ENCODE data around the gene GRIP2.

The GRIP2 gene

GRCh38 chr3:14439501-14440167 is 100.5 kb downstream of the GRIP2 start (continued):
- TF ChIP-seq ZNF560 (tag by site-specific recombination; IDR thresholded peaks at IDR 0.05; ENCODE audit: borderline replicate concordance) (no peak), ZNF24 (tag by site-specific recombination; IDR thresholded peaks at IDR 0.05) (peak; percentile 98), OVOL3 (tag by site-specific recombination; IDR thresholded peaks at IDR 0.05) (peak; percentile 71; the same call in 1 of the 2 replicates), ZNF561 (tag by site-specific recombination; IDR thresholded peaks at IDR 0.05; ENCODE audit: borderline replicate concordance) (peak; percentile 95), ZNF184 (tag by site-specific recombination; IDR thresholded peaks at IDR 0.05) (peak; percentile 49; the same call in 1 of the 2 replicates), ZNF701 (tag by site-specific recombination; IDR thresholded peaks at IDR 0.05) (peak; percentile 40; the same call in 1 of the 2 replicates), ZBTB17 (tag by site-specific recombination; IDR thresholded peaks at IDR 0.05) (peak; percentile 84), ZNF221 (tag by site-specific recombination; IDR thresholded peaks at IDR 0.05; ENCODE audit: borderline replicate concordance) (no peak), AEBP2 (tag by site-specific recombination; IDR thresholded peaks at IDR 0.05; ENCODE audit: borderline replicate concordance) (peak; percentile 49; the same call in 1 of the 2 replicates), ZNF155 (tag by site-specific recombination; IDR thresholded peaks at IDR 0.05) (no peak), FEZF1 (tag by site-specific recombination; IDR thresholded peaks at IDR 0.05) (peak; percentile 92), ZNF449 (tag by site-specific recombination; IDR thresholded peaks at IDR 0.05) (peak; percentile 12; the same call in 1 of the 2 replicates), ZNF510 (tag by site-specific recombination; IDR thresholded peaks at IDR 0.05; ENCODE audit: insufficient replicate concordance) (no peak), ZNF433 (tag by site-specific recombination; IDR thresholded peaks at IDR 0.05; ENCODE audit: low read depth) (peak; percentile 11; the same call in 1 of the 2 replicates), ZNF394 (tag by site-specific recombination; IDR thresholded peaks at IDR 0.05; ENCODE audit: borderline replicate concordance) (peak; percentile 89), BCL11B (tag by site-specific recombination; IDR thresholded peaks at IDR 0.05; ENCODE audit: low read depth) (peak; percentile 93), IKZF3 (tag by site-specific recombination; IDR thresholded peaks at IDR 0.05) (peak; percentile 97), ZNF26 (tag by site-specific recombination; IDR thresholded peaks at IDR 0.05) (no peak), ZNF426 (tag by site-specific recombination; IDR thresholded peaks at IDR 0.05) (no peak), ZNF530 (tag by site-specific recombination; IDR thresholded peaks at IDR 0.05; ENCODE audit: low read depth) (no peak), ZNF121 (tag by site-specific recombination; IDR thresholded peaks at IDR 0.05) (peak; percentile 69), ZNF280C (tag by site-specific recombination; IDR thresholded peaks at IDR 0.05) (no peak), SP2 (tag by site-specific recombination; IDR thresholded peaks at IDR 0.05) (no peak), ZNF175 (tag by site-specific recombination; IDR thresholded peaks at IDR 0.05) (no peak), OSR2 (tag by site-specific recombination; IDR thresholded peaks at IDR 0.05) (peak; percentile 100), ZEB2 (tag by site-specific recombination; IDR thresholded peaks at IDR 0.05) (peak; percentile 97), CTCF (tag by site-specific recombination; IDR thresholded peaks at IDR 0.05) (no peak), ZNF639 (tag by site-specific recombination; IDR thresholded peaks at IDR 0.05) (peak; percentile 69), ZNF19 (tag by site-specific recombination; IDR thresholded peaks at IDR 0.05; ENCODE audit: low read depth) (peak; percentile 7; the same call in 1 of the 2 replicates)
